ENCODE measurements around the gene CRYBA2. TPM values are rescaled to one million over a fixed set of nuclear protein-coding genes. Genes with fewer than 3 reads are reported as not detected.

CRYBA2 gene
- total and polyA plus RNA-seq, 2 donors (not counting 3 experiments of a cell fraction or from before 2014, with no cell fraction given): not detected

DNA sequence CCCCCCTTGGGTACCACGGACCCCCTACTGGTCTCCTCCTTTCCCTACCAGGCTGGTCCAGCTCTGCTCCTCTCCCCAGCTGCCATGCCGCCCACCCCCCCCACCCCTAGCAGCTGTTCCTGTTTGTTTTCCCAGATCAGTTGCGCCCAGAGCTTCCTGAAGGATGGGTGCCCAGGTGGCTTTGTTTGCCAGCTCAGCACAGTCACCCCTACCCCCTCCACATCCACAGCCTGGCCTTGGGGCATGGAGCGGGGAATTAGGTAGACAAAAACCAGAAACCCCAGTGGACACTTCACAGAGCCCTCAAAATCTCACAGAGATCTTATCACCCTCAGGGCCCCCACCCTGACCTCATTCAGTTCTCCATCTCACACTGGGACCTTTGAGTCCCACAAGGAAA, 3.7 kb upstream of the CRYBA2 start:
- intact Hi-C loops (cut with micrococcal nuclease): no loop called here
- Histone ChIP-seq H3K27me3 (ENCODE audit: control insufficient read depth in 2 of 2, insufficient read depth in 2 of 2, low read length in 2 of 2) (peaks cover 76 to 79% of the 10 kb centered on the region in 2 experiments), H3K9me3 (replicated peaks; ENCODE audit: control insufficient read depth, insufficient read depth, low read length) (no peaks in the 10 kb centered on the region), H3K79me2 (ENCODE audit: control insufficient read depth, insufficient read depth, low read length) (no peaks in the 10 kb centered on the region), H3K9me1 (replicated peaks; ENCODE audit: control insufficient read depth, extremely low read depth, insufficient read depth, low read length) (no peaks in the 10 kb centered on the region), H4K20me1 (replicated peaks; ENCODE audit: control insufficient read depth, extremely low read depth, insufficient read depth, low read length) (no peaks in the 10 kb centered on the region), H3K27ac (ENCODE audit: insufficient read depth, low read depth, low read length) (no peak overlapping the region), H3K4me2 (ENCODE audit: insufficient read depth, low read length) (no peak overlapping the region), H3K4me3 (replicated peaks in 1 of 3; ENCODE audit: insufficient read depth in 1 of 3, low read depth in 1 of 3, low read length in 3 of 3) (no peak overlapping the region), H3K4me1 (ENCODE audit: control insufficient read depth, extremely low read depth, insufficient read depth, low read length) (peaks cover 5% of the 10 kb centered on the region), H3K36me3 (ENCODE audit: control insufficient read depth in 2 of 2, extremely low read depth in 1 of 2, insufficient read depth in 2 of 2, low read length in 2 of 2) (no peaks in the 10 kb centered on the region), H3K9ac (replicated peaks; ENCODE audit: extremely low read depth, insufficient read depth, low read length) (no peak overlapping the region), H2AFZ (ENCODE audit: low read depth, low read length) (no peak overlapping the region)
- no peak for TF ChIP-seq GATA2 (IDR thresholded peaks at IDR 0.05; ENCODE audit: insufficient read depth, insufficient read length, low read depth, low read length)
- TF ChIP-seq CTCF (IDR thresholded peaks at IDR 0.05; ENCODE audit: extremely low read depth in 1 of 2, insufficient read depth in 1 of 2, low read depth in 1 of 2, low read length in 2 of 2): no peak
- no peak for FAIRE-seq
- BruUV-seq (replicated peaks): no TSS peak
- DNase-seq (ENCODE audit: low read depth, low spot score): no peak
- dilution Hi-C loops (cut with MboI; ENCODE audit: extremely low pct_ligation_motif_present, low sequenced_read_pairs): no loop called here
- ChIA-PET CTCF (interaction anchor here (1.1 to 10.4 kb wide), 12 partner anchors 8 to 157 kb away, joined by 3 to 164 read pairs (median 8); partner anchors contain the start of genes FEV and IHH), POLR2A (no interaction called here)

GRCh38 chr2:218995972-218996711, 2.9 kb upstream of the CRYBA2 start:
- no TSS peak for BruUV-seq (replicated peaks)
- H3K36me3 ChIP-seq (ENCODE audit: control insufficient read depth in 2 of 2, extremely low read depth in 1 of 2, insufficient read depth in 2 of 2, low read length in 2 of 2): no peaks in the 10 kb centered on the region
- TF ChIP-seq CTCF (IDR thresholded peaks at IDR 0.05; ENCODE audit: extremely low read depth in 1 of 2, insufficient read depth in 1 of 2, low read depth in 1 of 2, low read length in 2 of 2) (peak; percentile 73 to 94), MAX (IDR thresholded peaks at IDR 0.05; ENCODE audit: insufficient read depth, insufficient read length) (no peak), EZH2 (IDR thresholded peaks at IDR 0.05; ENCODE audit: borderline replicate concordance, low read depth, low read length, severe bottlenecking) (peak; percentile 65)
- no peak overlapping the region for H3K27ac ChIP-seq (ENCODE audit: insufficient read depth, low read depth, low read length)
- H3K9me3 ChIP-seq (replicated peaks; ENCODE audit: control insufficient read depth, insufficient read depth, low read length): no peaks in the 10 kb centered on the region
- H3K4me3 ChIP-seq (replicated peaks in 1 of 3; ENCODE audit: insufficient read depth in 1 of 3, low read depth in 1 of 3, low read length in 3 of 3): no peak overlapping the region
- peak; percentile 65 for DNase-seq (ENCODE audit: low read depth, low spot score)
- H3K9ac ChIP-seq (replicated peaks; ENCODE audit: extremely low read depth, insufficient read depth, low read length): no peak overlapping the region
- H3K9me1 ChIP-seq (replicated peaks; ENCODE audit: control insufficient read depth, extremely low read depth, insufficient read depth, low read length): no peaks in the 10 kb centered on the region
- dilution Hi-C loops (cut with MboI; ENCODE audit: extremely low pct_ligation_motif_present, low sequenced_read_pairs): no loop called here
- H4K20me1 ChIP-seq (replicated peaks; ENCODE audit: control insufficient read depth, extremely low read depth, insufficient read depth, low read length): no peaks in the 10 kb centered on the region
- FAIRE-seq: peak; percentile 78
- ChIA-PET POLR2A (no interaction called here), CTCF (interaction anchor here (0.5 to 10.4 kb wide), 28 partner anchors 9 to 588 kb away, joined by 3 to 164 read pairs (median 4); partner anchors contain the start of genes CDK5R2, FEV and IHH)
- peak overlapping the region; percentile 18 for H2AFZ ChIP-seq (ENCODE audit: low read depth, low read length)
- peak overlapping the region; percentile 20 for H3K4me2 ChIP-seq (ENCODE audit: insufficient read depth, low read length)
- peaks cover 5% of the 10 kb centered on the region for H3K4me1 ChIP-seq (ENCODE audit: control insufficient read depth, extremely low read depth, insufficient read depth, low read length)
- no peaks in the 10 kb centered on the region for H3K79me2 ChIP-seq (ENCODE audit: control insufficient read depth, insufficient read depth, low read length)
- H3K27me3 ChIP-seq (ENCODE audit: control insufficient read depth in 2 of 2, insufficient read depth in 2 of 2, low read length in 2 of 2): peaks cover 79 to 83% of the 10 kb centered on the region in 2 experiments
- intact Hi-C loops (cut with micrococcal nuclease): no loop called here
